Hepatocyte (in vitro differentiated cells): Measurements from ENCODE around the gene RFTN1. TPM values are rescaled to one million over a fixed set of nuclear protein-coding genes. Genes with fewer than 3 reads are reported as not detected.

Source experiments
- DNase-seq: peaks from one replicate; pipeline ENCODE4 v3.0.0-alpha.2; 2016; ENCODE audit warnings: low spot score
- H2AFZ ChIP-seq: fragments of 200-600 bp; sonication (generic); 2 replicates; pipeline ENCODE4 v1.6.0; 2016; ENCODE audit warnings: antibody characterized with exemption, mild to moderate bottlenecking
- H3K27ac ChIP-seq: fragments of 200-600 bp; sonication (generic); 2 replicates; pipeline ENCODE4 v1.5.1; 2016; ENCODE audit warnings: mild to moderate bottlenecking
- H3K27me3 ChIP-seq: fragments of 200-600 bp; sonication (generic); 2 replicates; pipeline ENCODE4 v1.6.1; 2016
- H3K36me3 ChIP-seq: fragments of 200-600 bp; sonication (generic); replicated peaks from 2 replicates; pipeline ENCODE4 v1.5.1; 2016; ENCODE audit warnings: low read depth; ENCODE audit not compliant: insufficient read depth
- H3K4me1 ChIP-seq: fragments of 200-600 bp; sonication (generic); 2 replicates; pipeline ENCODE4 v1.5.1; 2016; ENCODE audit warnings: mild to moderate bottlenecking, moderate library complexity; ENCODE audit not compliant: insufficient read depth
- H3K4me2 ChIP-seq: fragments of 200-600 bp; sonication (generic); 2 replicates; pipeline ENCODE4 v1.6.0; 2016
- H3K4me3 ChIP-seq: fragments of 200-600 bp; sonication (generic); 2 replicates; pipeline ENCODE4 v1.5.1; 2016; ENCODE audit warnings: mild to moderate bottlenecking
- H3K79me2 ChIP-seq: fragments of 200-600 bp; sonication (generic); 2 replicates; pipeline ENCODE4 v1.6.0; 2017; ENCODE audit warnings: mild to moderate bottlenecking
- H3K9me2 ChIP-seq: fragments of 200-600 bp; sonication (generic); replicated peaks from 2 replicates; pipeline ENCODE4 v1.6.0; 2017; ENCODE audit warnings: mild to moderate bottlenecking; ENCODE audit not compliant: insufficient read depth
- H3K9me3 ChIP-seq: fragments of 200-600 bp; sonication (generic); 2 replicates; pipeline ENCODE4 v1.5.1; 2016; ENCODE audit warnings: low read depth, mild to moderate bottlenecking
- H4K20me1 ChIP-seq: fragments of 200-600 bp; sonication (generic); 2 replicates; pipeline ENCODE4 v1.6.0; 2016; ENCODE audit warnings: mild to moderate bottlenecking; ENCODE audit not compliant: insufficient read depth, poor library complexity, severe bottlenecking
- EZH2 ChIP-seq: fragments of 200-600 bp; sonication (generic); IDR thresholded peaks from 2 replicates; pipeline ENCODE4 v1.6.1; 2016; ENCODE audit warnings: antibody characterized with exemption, mild to moderate bottlenecking, borderline replicate concordance
- EZH2phosphoT487 ChIP-seq: fragments of 200-600 bp; sonication (generic); IDR thresholded peaks from one replicate; pipeline ENCODE4 v1.6.1; 2018; ENCODE audit warnings: antibody characterized with exemption, mild to moderate bottlenecking, low read depth, moderate library complexity; ENCODE audit not compliant: unreplicated experiment, severe bottlenecking
- WGBS: methylation state at CpG from one replicate; pipeline ENCODE4 v1.1.6; 2016; ENCODE audit warnings: low lambda C conversion rate; ENCODE audit errors: missing lambda C conversion rate; 5-methylcytosine and 5-hydroxymethylcytosine counted together
- polyA plus RNA-seq: library from polyadenylated mRNA; unstranded; fragments of >200 nt; fragmentation: Nextera tagmentation; extraction: Ambion mirVana; gene quantifications from 2 replicates; pipeline ENCODE4 v1.2.1, GENCODE V29; 2016
- total RNA-seq: library from RNA; depleted of rRNA; stranded (reverse); fragments of >200 nt; gene quantifications from 2 replicates; pipeline ENCODE4 v1.2.3, GENCODE V29; 2014
- TF ChIP-seq, protein P1 (sequence below): fragments of 200-600 bp; sonication (generic); IDR thresholded peaks from 2 replicates; pipeline ENCODE4 v1.5.1; 2016; ENCODE audit warnings: antibody characterized with exemption, mild to moderate bottlenecking; ENCODE audit not compliant: poor library complexity

The RFTN1 gene, protein sequence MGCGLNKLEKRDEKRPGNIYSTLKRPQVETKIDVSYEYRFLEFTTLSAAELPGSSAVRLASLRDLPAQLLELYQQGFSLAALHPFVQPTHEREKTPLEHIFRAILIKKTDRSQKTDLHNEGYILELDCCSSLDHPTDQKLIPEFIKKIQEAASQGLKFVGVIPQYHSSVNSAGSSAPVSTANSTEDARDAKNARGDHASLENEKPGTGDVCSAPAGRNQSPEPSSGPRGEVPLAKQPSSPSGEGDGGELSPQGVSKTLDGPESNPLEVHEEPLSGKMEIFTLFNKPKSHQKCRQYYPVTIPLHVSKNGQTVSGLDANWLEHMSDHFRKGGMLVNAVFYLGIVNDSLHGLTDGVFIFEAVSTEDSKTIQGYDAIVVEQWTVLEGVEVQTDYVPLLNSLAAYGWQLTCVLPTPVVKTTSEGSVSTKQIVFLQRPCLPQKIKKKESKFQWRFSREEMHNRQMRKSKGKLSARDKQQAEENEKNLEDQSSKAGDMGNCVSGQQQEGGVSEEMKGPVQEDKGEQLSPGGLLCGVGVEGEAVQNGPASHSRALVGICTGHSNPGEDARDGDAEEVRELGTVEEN
- 14.9 and 17.0 TPM in 2 replicates for total RNA-seq
- polyA plus RNA-seq, result 4.4 and 10.0 TPM in 2 replicates

DNA sequence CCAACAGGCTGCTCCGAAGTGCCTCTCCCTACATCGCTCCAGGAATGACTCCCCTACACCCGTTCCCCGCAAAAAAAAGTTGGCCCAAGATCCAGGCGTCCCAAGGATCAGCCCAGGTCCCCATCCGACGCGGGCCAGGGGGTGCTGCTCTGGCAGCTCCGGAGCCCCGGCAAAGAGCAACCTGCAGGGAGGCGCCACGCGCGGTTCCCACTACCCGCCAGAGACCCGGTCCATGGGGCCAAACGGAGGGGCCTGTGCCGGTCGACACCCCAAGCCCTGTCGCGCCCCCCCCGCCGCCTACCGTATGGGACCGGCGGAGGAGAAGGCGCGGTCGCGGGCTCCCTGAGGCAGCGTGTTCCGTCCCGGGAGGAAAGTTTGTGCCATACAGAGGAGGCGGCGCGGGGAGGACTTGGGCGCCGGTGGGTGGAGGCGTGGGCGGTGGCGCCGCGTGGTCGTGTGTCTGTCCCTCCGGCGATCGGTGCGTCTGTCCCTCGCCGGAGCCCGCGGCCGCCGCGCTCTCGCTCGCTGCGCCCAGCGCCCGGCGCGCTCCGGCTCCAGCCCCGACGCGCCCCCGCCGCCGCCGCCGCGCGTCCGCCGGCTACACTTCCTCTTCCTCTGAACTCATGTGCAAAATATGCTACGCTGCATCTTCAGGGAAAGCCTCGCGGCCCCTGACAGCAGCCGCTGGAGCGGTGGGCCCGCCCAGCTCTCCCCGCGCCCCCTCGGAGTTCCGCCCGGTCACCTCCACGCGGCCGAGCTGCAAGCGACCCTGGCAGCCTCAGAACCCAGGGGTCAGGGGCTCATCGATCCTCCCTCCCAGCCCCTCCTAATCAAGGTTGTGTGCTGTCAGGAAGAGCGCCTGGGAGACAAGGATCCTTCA is at the start of gene RFTN1:
Gene RFTN1 (minus strand): TSS at position 559 of the 880 bp plus-strand sequence. CDS start 19,830 bp downstream, outside the sequence.
- TF ChIP-seq EZH2phosphoT487 (no peak), EZH2 (no peak)
- TF ChIP-seq, protein P1, sequence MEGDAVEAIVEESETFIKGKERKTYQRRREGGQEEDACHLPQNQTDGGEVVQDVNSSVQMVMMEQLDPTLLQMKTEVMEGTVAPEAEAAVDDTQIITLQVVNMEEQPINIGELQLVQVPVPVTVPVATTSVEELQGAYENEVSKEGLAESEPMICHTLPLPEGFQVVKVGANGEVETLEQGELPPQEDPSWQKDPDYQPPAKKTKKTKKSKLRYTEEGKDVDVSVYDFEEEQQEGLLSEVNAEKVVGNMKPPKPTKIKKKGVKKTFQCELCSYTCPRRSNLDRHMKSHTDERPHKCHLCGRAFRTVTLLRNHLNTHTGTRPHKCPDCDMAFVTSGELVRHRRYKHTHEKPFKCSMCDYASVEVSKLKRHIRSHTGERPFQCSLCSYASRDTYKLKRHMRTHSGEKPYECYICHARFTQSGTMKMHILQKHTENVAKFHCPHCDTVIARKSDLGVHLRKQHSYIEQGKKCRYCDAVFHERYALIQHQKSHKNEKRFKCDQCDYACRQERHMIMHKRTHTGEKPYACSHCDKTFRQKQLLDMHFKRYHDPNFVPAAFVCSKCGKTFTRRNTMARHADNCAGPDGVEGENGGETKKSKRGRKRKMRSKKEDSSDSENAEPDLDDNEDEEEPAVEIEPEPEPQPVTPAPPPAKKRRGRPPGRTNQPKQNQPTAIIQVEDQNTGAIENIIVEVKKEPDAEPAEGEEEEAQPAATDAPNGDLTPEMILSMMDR, result peak; percentile 11
- WGBS, result 2% methylated on average over 70 of the region's 92 CpGs
- H3K9me2 ChIP-seq, result no peaks in the 10 kb centered on the region
- H3K27ac ChIP-seq, result peak within 1 kb of the TSS; percentile 47
- H4K20me1 ChIP-seq, result no peaks in the 10 kb centered on the region
- H3K4me3 ChIP-seq, result peak within 1 kb of the TSS; percentile 92
- H2AFZ ChIP-seq, result peak within 1 kb of the TSS; percentile 97
- peaks cover 9% of the 10 kb centered on the region for H3K79me2 ChIP-seq
- peak within 1 kb of the TSS; percentile 98 for H3K4me2 ChIP-seq
- no peaks in the 10 kb centered on the region for H3K36me3 ChIP-seq
- no peaks in the 10 kb centered on the region for H3K9me3 ChIP-seq
- H3K4me1 ChIP-seq, result peaks cover 10% of the 10 kb centered on the region
- peak; percentile 77 for DNase-seq
- H3K27me3 ChIP-seq, result peaks cover 45% of the 10 kb centered on the region

DNA sequence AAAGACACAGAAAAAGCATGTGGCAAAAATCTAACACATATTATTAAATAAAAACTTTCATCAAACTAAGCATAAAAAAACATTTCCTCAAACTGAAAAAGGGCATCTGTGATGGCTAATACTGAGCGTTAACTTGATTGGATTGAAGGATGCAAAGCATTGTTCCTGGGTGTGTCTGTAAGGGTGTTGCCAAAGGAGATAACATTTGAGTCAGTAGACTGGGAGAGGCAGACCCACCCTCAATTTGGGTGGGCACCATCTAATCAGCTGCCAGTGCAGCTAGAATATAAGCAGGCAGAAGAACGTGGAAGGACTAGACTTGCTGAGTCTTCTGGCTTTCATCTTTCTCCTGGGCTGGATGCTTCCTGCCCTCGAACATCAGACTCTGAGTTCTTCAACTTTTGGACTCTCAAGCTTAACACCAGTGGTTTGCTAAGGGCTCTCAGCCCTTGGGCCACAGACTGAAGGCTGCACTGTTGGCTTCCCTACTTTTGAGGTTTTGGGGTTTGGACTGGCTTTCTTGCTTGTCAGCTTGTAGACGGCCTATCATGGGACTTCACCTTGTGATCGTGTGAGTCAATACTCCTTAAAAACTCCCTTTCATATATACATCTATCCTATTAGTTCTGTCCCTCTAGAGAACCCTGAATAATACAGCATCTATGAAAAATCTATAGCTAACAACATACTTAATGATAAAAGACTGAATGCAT is 46.3 kb upstream of the RFTN1 start:
- no peak overlapping the region for H3K27ac ChIP-seq
- no peaks in the 10 kb centered on the region for H3K79me2 ChIP-seq
- no peaks in the 10 kb centered on the region for H3K27me3 ChIP-seq
- no peaks in the 10 kb centered on the region for H3K9me2 ChIP-seq
- H3K4me2 ChIP-seq, result no peak overlapping the region
- 81% methylated on average over 5 of the region's 5 CpGs for WGBS
- H2AFZ ChIP-seq, result no peak overlapping the region
- no peaks in the 10 kb centered on the region for H3K9me3 ChIP-seq
- DNase-seq, result no peak
- no peaks in the 10 kb centered on the region for H4K20me1 ChIP-seq
- H3K4me3 ChIP-seq, result no peak overlapping the region
- no peaks in the 10 kb centered on the region for H3K4me1 ChIP-seq
- TF ChIP-seq EZH2 (no peak), EZH2phosphoT487 (no peak)
- TF ChIP-seq, protein P1, result no peak
- H3K36me3 ChIP-seq, result no peaks in the 10 kb centered on the region

DNA sequence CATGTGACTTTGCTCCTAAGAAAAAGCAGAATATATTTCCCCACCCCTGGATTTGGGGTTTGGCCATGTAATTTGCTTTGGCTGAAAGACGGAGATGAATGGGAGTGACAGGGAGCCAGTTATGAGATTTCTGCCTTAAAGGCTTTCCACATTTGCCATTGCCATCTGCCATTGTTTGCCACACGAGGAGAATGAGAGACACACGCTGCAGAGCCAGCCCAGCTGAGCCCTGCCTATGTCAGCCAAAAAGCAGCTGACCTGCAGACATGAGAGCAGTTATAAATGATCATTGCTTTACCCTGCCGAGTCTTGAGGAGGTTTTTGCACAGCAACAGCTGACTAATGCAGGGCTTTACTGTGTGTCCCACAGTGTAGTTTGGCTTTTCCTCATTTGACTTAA is 40.6 kb upstream of the RFTN1 start:
- Histone ChIP-seq H3K36me3 (no peaks in the 10 kb centered on the region), H3K27ac (no peak overlapping the region), H3K4me3 (no peak overlapping the region), H3K27me3 (no peaks in the 10 kb centered on the region), H3K79me2 (no peaks in the 10 kb centered on the region), H3K9me3 (no peaks in the 10 kb centered on the region), H2AFZ (no peak overlapping the region), H3K4me1 (no peaks in the 10 kb centered on the region), H4K20me1 (no peaks in the 10 kb centered on the region), H3K4me2 (no peak overlapping the region), H3K9me2 (no peaks in the 10 kb centered on the region)
- DNase-seq, result no peak
- WGBS, result 94% methylated on average over 4 of the region's 4 CpGs
- no peak for TF ChIP-seq EZH2phosphoT487
- no peak for TF ChIP-seq EZH2
- TF ChIP-seq, protein P1, result no peak
